WTC11 (cell line): ENCODE measurements around the gene DEXI. TPM values are rescaled to one million over a fixed set of nuclear protein-coding genes. Genes with fewer than 3 reads are reported as not detected.

Experiments
- ATAC-seq: fragments of 200-7000 bp; cut with Tn5 transposase; 2 replicates; pipeline ENCODE4 v1.10.0; 2021; ENCODE audit warnings: mild to moderate bottlenecking, moderate library complexity
- CTCF ChIA-PET: fragments of 300-600 bp; sonication (Branson Sonifier 250); formaldehyde crosslinking; loops from one replicate; lab custom pipeline; 2021; ENCODE audit warnings: antibody characterized with exemption; lab: Charles Lee
- POLR2A ChIA-PET: fragments of 350-600 bp; sonication (Branson Sonifier 250); formaldehyde crosslinking; loops from one replicate; lab custom pipeline; 2021; ENCODE audit warnings: antibody characterized with exemption; lab: Charles Lee
- DNase-seq: peaks from one replicate; pipeline ENCODE4 v3.0.0; 2021; ENCODE audit warnings: low spot score
- H3K27ac Mint-ChIP-seq: 2 replicates; pipeline ENCODE4 v1.8.0; 2021; ENCODE audit warnings: mixed read lengths
- H3K27me3 Mint-ChIP-seq: 2 replicates; pipeline ENCODE4 v1.8.0; 2021; ENCODE audit warnings: low read depth, mild to moderate bottlenecking, moderate library complexity, mixed read lengths
- H3K36me3 Mint-ChIP-seq: 2 replicates; pipeline ENCODE4 v1.8.0; 2021; ENCODE audit warnings: mixed read lengths
- H3K4me1 Mint-ChIP-seq: 2 replicates; pipeline ENCODE4 v1.8.0; 2022; ENCODE audit warnings: mixed read lengths
- H3K4me3 Mint-ChIP-seq: 2 replicates; pipeline ENCODE4 v1.8.0; 2021; ENCODE audit warnings: mild to moderate bottlenecking, moderate library complexity, mixed read lengths
- H3K9me3 Mint-ChIP-seq: 2 replicates; pipeline ENCODE4 v1.8.0; 2021; ENCODE audit warnings: mixed read lengths
- ATF1 ChIP-seq: sonication (generic); formaldehyde crosslinking; IDR thresholded peaks from 2 replicates; pipeline ENCODE4 v1.8.1; 2023; ENCODE audit warnings: mild to moderate bottlenecking, moderate library complexity, missing genetic modification reagents
- CDX4 ChIP-seq: fragments of 250-450 bp; sonication (Bioruptor Pico); IDR thresholded peaks from 2 replicates; pipeline ENCODE4 v1.9.0; 2021; ENCODE audit warnings: moderate library complexity, mild to moderate bottlenecking, inconsistent platforms, borderline replicate concordance
- GABPB1 ChIP-seq: sonication (generic); formaldehyde crosslinking; IDR thresholded peaks from 2 replicates; pipeline ENCODE4 v1.8.1; 2023; ENCODE audit warnings: mild to moderate bottlenecking, missing genetic modification reagents
- IRF2 ChIP-seq: sonication (generic); formaldehyde crosslinking; IDR thresholded peaks from 2 replicates; pipeline ENCODE4 v1.8.0; 2022; ENCODE audit warnings: low read depth, missing genetic modification reagents, borderline replicate concordance
- NFE2L1 ChIP-seq: sonication (generic); formaldehyde crosslinking; IDR thresholded peaks from 2 replicates; pipeline ENCODE4 v1.8.1; 2023; ENCODE audit warnings: missing genetic modification reagents
- NFYB ChIP-seq: sonication (generic); formaldehyde crosslinking; conservative IDR thresholded peaks from 2 replicates; pipeline ENCODE4 v1.8.0; 2022; ENCODE audit warnings: low read depth, missing genetic modification reagents
- TCF7 ChIP-seq: sonication (generic); formaldehyde crosslinking; IDR thresholded peaks from 2 replicates; pipeline ENCODE4 v1.8.0; 2022; ENCODE audit warnings: mild to moderate bottlenecking, low read depth, missing genetic modification reagents, moderate library complexity
- TP53 ChIP-seq: sonication (generic); formaldehyde crosslinking; IDR thresholded peaks from 2 replicates; pipeline ENCODE4 v1.8.1; 2023; ENCODE audit warnings: mild to moderate bottlenecking, missing genetic modification reagents
- ZMAT4 ChIP-seq: fragments of 250-450 bp; sonication (Bioruptor Pico); IDR thresholded peaks from 2 replicates; pipeline ENCODE4 v1.9.0; 2021; ENCODE audit warnings: mild to moderate bottlenecking
- ZNF138 ChIP-seq: sonication (generic); formaldehyde crosslinking; conservative IDR thresholded peaks from 2 replicates; pipeline ENCODE4 v1.8.1; 2022; ENCODE audit warnings: mild to moderate bottlenecking, moderate library complexity, missing genetic modification reagents
- ZNF532 ChIP-seq: fragments of 250-450 bp; sonication (Bioruptor Pico); IDR thresholded peaks from 2 replicates; pipeline ENCODE4 v1.9.0; 2021; ENCODE audit warnings: mild to moderate bottlenecking, borderline replicate concordance
- total RNA-seq: library from RNA; stranded (reverse); gene quantifications from 3 replicates; pipeline ENCODE4 v1.2.3, GENCODE V29; 2021
- TF ChIP-seq, protein P1 (sequence below): sonication (generic); formaldehyde crosslinking; IDR thresholded peaks from 2 replicates; pipeline ENCODE4 v1.8.1; 2022; ENCODE audit warnings: low read depth, missing genetic modification reagents, borderline replicate concordance
- TF ChIP-seq, protein P2 (sequence below): sonication (generic); formaldehyde crosslinking; IDR thresholded peaks from 2 replicates; pipeline ENCODE4 v1.8.1; 2022; ENCODE audit warnings: mild to moderate bottlenecking, missing genetic modification reagents, moderate library complexity, borderline replicate concordance

The DEXI gene
- total RNA-seq, 1 experiment from 2014 or later: 33.7 TPM

DNA sequence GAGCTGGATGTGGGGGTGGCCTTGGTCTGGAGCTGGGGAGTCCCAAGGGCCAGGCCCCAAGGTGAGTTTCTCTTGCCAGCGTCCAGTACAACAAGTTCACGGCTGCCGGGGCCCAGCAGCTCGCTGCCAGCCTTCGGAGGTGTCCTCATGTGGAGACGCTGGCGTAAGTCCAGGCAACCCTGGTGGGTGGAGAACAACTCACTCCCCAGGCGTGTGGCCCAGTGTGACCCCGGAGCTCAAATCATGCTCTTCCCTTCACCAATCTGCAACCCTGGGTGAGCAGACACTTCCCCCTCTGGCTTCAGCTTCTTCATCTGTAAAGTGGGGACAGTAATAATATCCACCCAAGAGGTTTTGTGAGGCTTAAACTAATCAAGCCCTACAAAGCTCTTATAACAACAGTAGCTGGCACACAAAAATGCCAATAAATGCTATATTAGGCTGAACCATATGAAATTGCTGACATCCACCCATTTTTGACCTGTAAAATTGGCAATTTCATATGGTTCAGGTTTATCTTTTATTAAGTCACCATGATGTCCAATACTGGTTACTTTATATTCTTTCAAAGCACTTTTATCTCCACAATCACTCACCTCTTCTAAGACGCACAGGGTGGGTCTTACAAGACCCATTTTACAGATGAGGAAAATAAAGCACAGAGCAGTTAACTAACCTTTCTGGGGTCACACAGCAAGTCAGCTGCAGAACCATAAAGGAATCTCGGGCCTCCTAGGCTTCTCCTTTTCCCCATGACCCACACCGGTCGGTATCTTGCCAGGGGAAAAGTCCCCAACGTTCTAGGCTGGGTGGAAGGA lies 19.7 kb downstream of the DEXI start:
- Mint-ChIP-seq H3K9me3 (no peaks in the 10 kb centered on the region), H3K4me3 (no peak overlapping the region), H3K36me3 (no peaks in the 10 kb centered on the region), H3K4me1 (peaks cover 9% of the 10 kb centered on the region; the same call in 1 of the 2 replicates), H3K27ac (no peak overlapping the region), H3K27me3 (no peaks in the 10 kb centered on the region; the same call in 1 of the 2 replicates)
- DNase-seq (no peak), ATAC-seq (no peak)
- ChIA-PET POLR2A (interaction anchor here (0.5 kb wide), 1 partner anchor 1956 kb away, joined by 6 read pairs; no protein-coding TSS in a partner anchor), CTCF (interaction anchor here (0.8 to 0.9 kb wide), 2 partner anchors 28 to 45 kb away, joined by 3 read pairs; no protein-coding TSS in a partner anchor)
- no peak for TF ChIP-seq NFE2L1 (CRISPR knock-in tag)
- peak; percentile 35; the same call in 1 of the 2 replicates for TF ChIP-seq GABPB1 (CRISPR knock-in tag)

DNA sequence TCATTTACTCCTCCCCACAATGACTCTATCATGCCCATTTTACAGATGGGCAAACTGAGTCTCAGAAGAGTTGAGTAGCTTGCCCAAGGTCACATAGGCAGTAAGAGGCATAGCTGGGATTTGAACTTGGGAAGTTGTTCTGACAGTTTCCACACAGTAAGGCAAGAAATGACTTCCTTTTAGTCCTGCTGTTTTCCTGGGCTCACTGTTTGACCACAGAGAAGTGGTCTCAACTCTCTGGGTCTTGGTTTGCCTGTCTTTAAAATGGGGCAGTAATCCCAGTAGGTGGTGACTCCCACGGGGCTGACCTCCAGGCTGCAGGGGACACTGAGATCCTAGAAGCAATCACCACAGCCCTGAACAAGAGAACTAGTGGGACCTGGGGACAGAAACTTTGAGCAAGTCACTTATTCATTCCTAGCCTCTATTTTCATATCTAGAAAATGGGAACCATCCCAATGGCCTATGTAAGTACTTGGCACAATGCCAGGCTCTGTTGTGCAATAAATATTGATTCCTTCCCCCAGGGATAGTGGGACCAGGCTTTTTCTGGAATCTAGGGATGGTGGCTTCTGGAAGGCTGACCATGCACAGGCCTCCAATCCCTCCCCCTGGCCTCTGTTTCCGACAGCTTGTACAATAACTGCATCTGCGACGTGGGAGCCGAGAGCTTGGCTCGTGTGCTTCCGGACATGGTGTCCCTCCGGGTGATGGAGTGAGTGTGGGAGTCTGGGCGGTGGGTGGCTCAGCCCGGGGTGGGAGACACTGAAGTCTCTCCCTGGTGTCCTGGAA lies 20.5 kb downstream of the DEXI start:
- ATAC-seq (no peak), DNase-seq (no peak)
- Mint-ChIP-seq H3K27ac (no peak overlapping the region), H3K4me1 (peaks cover 9% of the 10 kb centered on the region; the same call in 1 of the 2 replicates), H3K27me3 (no peaks in the 10 kb centered on the region; the same call in 1 of the 2 replicates), H3K4me3 (no peak overlapping the region), H3K9me3 (no peaks in the 10 kb centered on the region), H3K36me3 (no peaks in the 10 kb centered on the region)
- no peak for TF ChIP-seq CDX4 (CRISPR knock-in tag)
- no peak for TF ChIP-seq ZNF532 (CRISPR knock-in tag)
- TF ChIP-seq TP53 (CRISPR knock-in tag): no peak
- ChIA-PET POLR2A (no interaction called here), CTCF (no interaction called here)

DNA sequence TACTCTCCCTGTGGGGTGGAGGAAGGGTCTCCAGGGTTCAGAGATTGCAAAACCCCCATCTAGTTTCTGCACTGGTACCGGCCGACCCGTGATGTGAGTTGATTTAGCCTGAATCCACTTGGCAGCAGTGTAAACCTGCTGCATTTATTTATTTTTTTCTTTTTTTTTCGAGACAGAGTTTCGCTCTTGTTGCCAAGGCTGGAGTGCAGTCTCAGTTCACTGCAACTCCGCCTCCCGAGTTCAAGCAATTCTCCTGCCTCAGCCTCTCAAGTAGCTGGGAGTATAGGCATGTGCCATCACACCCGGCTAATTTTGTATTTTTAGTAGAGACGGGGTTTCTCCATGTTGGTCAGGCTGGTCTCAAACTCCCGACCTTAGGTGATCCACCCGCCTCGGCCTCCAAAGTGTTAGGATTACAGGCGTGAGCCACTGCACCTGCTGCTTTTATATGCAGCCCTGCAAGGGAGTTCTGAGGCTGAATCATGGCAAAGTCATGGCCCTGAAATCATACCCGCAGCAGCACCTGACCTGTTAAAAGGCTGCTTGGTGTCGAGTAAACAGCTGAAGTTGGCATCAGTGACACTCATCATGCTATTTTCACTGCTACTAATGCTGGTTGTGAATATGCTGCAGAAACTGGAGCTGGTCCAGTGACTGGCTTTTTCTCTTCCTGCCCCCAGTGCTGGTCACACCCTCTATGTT lies 21.4 kb downstream of the DEXI start:
- Mint-ChIP-seq H3K36me3 (no peaks in the 10 kb centered on the region), H3K4me1 (peaks cover 9% of the 10 kb centered on the region; the same call in 1 of the 2 replicates), H3K27ac (no peak overlapping the region), H3K27me3 (no peaks in the 10 kb centered on the region; the same call in 1 of the 2 replicates), H3K9me3 (no peaks in the 10 kb centered on the region), H3K4me3 (no peak overlapping the region)
- DNase-seq (no peak), ATAC-seq (no peak)
- ChIA-PET CTCF (no interaction called here), POLR2A (no interaction called here)
- TF ChIP-seq ATF1 (CRISPR knock-in tag) (no peak), ZNF138 (CRISPR knock-in tag) (no peak), TP53 (CRISPR knock-in tag) (no peak), TCF7 (no peak), IRF2 (no peak)

DNA sequence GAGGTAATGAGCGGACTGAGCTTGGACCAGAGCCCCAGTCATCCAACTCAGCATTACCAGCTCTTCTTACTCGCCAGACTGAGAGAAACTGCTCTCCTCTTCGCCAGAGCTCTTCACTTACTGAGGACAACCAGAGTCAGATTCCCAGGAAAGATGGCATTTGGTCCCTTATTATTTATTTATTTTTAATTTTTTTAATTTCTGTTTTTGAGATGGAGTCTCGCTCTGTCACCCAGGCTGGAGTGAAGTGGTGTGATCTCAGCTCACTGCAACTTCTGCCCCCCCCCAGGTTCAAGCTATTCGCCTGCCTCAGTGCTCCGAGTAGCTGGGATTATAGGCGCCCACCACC lies 23.3 kb downstream of the DEXI start:
- H3K36me3 Mint-ChIP-seq: no peaks in the 10 kb centered on the region
- ATAC-seq (no peak), DNase-seq (no peak)
- TF ChIP-seq, protein P1, sequence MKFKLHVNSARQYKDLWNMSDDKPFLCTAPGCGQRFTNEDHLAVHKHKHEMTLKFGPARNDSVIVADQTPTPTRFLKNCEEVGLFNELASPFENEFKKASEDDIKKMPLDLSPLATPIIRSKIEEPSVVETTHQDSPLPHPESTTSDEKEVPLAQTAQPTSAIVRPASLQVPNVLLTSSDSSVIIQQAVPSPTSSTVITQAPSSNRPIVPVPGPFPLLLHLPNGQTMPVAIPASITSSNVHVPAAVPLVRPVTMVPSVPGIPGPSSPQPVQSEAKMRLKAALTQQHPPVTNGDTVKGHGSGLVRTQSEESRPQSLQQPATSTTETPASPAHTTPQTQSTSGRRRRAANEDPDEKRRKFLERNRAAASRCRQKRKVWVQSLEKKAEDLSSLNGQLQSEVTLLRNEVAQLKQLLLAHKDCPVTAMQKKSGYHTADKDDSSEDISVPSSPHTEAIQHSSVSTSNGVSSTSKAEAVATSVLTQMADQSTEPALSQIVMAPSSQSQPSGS (CRISPR knock-in tag): no peak
- TF ChIP-seq, protein P2, sequence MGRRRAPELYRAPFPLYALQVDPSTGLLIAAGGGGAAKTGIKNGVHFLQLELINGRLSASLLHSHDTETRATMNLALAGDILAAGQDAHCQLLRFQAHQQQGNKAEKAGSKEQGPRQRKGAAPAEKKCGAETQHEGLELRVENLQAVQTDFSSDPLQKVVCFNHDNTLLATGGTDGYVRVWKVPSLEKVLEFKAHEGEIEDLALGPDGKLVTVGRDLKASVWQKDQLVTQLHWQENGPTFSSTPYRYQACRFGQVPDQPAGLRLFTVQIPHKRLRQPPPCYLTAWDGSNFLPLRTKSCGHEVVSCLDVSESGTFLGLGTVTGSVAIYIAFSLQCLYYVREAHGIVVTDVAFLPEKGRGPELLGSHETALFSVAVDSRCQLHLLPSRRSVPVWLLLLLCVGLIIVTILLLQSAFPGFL (CRISPR knock-in tag): no peak
- TF ChIP-seq IRF2 (no peak), NFYB (CRISPR knock-in tag) (no peak), ZMAT4 (CRISPR knock-in tag) (no peak)
- TF ChIP-seq, all 79 proteins: peak for 0
- H3K9me3 Mint-ChIP-seq: no peaks in the 10 kb centered on the region
- H3K27me3 Mint-ChIP-seq: no peaks in the 10 kb centered on the region
- H3K4me3 Mint-ChIP-seq: no peak overlapping the region
- ChIA-PET CTCF (interaction anchor here (0.5 to 2.3 kb wide), 57 partner anchors 9 to 613 kb away, joined by 3 to 45 read pairs (median 5); partner anchors contain the start of genes CIITA, CLEC16A, DEXI and NUBP1), POLR2A (interaction anchor here (0.9 to 1.1 kb wide), 2 partner anchors 14 to 23 kb away, joined by 3 read pairs; partner anchors contain the start of gene DEXI)
- no peak overlapping the region for H3K27ac Mint-ChIP-seq
- H3K4me1 Mint-ChIP-seq: peaks cover 9% of the 10 kb centered on the region; the same call in 1 of the 2 replicates
